ENCODE data around the gene PTP4A2.

PTP4A2 gene

DNA sequence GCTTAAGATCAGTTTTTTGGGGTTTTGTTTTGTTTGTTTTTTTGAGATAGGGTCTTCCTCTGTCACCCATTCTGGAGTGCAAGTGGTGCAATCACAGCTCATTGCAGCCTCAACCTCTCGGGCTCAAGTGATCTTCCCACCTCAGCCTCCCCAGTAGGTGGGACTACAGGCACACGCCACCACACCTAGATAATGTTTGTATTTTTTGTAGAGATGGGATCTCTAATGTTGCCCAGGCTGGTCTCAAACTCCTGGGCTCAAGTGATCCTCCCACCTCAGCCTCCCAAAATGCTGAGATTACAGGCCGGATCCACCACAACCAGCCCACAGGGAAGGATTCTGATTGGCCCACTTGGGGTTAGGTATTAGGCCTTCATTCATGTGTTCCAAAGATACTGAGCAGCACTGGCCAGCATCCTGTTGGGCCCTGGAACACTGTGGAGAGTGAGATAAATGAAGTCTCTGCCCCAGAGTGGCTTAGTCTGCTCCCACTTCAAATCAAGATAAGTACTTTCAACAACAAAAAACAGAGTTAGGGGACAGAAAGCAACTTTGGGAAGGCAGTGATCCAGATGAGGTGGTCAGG lies 54.7 kb downstream of the PTP4A2 start:
- no peak for DNase-seq

DNA sequence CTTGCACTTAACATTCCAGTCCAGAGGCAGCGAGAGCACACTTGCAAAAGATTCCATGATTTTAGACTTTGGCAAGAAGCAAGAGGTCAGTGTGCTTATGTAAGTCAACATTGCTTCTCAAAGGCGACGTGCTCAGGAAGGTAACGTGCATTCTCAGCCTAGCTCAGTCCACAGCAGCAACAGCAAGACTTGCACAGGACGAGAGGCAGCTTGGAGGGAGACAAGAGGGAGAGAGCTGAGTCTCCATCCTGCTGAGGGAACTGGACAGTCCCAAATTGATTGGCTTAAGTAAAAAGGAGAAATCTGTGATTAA lies 56.5 kb downstream of the PTP4A2 start:
- no peak for DNase-seq

DNA sequence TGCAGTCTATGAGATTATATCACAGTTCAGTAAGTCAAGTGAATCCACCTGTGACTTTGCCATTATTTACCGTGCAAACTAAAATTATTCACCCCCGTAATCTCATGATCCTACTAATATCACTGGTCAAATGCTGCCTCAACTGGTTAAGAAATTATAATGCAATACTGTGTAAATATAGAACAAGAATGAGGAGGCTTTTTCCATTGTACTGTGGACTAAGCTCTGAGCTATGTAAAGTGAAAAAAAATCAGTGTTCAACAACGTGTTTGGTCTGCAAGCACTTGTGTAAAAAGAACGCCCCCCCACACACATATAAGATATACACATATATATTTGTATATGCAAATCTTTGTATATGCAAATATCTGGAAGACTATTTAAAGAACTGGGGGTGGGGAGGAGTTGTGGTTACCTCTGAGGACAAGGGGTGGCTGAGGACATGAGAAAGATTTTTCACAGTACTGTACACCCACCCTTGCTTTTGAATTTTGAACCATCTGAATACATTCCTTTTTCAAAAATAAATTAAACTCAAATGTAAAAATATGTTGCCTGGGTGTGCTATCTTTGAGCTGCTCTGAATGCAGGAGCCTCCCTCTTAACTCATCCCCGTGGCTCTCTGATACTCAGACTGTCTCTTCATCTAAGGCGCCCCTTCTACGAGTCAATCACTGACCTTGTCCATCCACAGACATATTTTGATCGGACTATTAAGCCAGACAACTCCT lies 57.0 kb downstream of the PTP4A2 start:
- DNase-seq = no peak

- no peak for DNase-seq
These were observed 58.1 kb downstream of the PTP4A2 start for GRCh38 chr1:31879981-31880608.

- DNase-seq = no peak
These were observed 60.1 kb downstream of the PTP4A2 start for GRCh38 chr1:31878058-31878457.

DNA sequence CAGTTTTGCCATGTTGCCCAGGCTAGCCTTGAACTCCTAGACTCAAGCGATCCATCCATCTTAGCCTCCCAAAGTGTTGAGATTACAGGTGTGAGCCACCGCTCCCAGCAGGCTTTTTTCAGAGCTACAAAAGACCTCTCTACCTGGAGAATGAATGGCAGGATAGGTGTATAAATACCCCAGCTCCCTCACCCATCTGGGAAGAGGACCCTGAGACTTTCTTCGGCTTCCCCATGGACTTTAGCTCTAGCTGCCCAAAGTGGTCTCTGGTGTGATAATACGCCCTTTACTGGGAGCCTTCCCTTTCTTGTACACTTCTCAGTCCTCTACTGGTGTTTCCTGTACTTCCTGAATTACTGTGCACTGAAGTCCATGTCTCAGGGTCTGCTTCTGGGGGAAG lies 60.6 kb downstream of the PTP4A2 start:
- no peak for DNase-seq

GRCh38 chr1:31875636-31876236 lies 62.4 kb downstream of the PTP4A2 start:
- DNase-seq = no peak

GRCh38 chr1:31874942-31875341 lies 63.2 kb downstream of the PTP4A2 start:
- DNase-seq = no peak

- DNase-seq = no peak
These were observed 65.2 kb downstream of the PTP4A2 start for GRCh38 chr1:31872658-31873636.

DNA sequence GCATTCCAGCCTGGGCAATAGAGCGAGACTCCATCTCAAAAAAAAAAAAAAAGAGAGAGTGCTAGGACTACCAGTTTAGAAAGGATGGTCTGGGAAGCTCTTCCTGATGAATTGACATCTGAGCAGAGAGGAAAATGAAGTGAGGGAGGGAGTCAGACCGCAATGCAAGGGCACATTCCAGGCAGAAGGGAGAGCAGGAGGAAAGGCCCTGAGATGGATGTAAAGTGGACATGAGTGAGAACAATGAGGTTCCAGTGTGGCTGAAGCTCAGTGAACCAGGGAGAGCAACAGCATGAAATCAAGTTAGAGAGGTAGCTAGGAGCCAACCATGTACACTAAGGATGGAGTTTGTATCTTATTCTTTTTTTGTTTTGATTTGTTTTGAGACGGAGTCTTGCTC lies 66.5 kb downstream of the PTP4A2 start:
- no peak for DNase-seq

DNA sequence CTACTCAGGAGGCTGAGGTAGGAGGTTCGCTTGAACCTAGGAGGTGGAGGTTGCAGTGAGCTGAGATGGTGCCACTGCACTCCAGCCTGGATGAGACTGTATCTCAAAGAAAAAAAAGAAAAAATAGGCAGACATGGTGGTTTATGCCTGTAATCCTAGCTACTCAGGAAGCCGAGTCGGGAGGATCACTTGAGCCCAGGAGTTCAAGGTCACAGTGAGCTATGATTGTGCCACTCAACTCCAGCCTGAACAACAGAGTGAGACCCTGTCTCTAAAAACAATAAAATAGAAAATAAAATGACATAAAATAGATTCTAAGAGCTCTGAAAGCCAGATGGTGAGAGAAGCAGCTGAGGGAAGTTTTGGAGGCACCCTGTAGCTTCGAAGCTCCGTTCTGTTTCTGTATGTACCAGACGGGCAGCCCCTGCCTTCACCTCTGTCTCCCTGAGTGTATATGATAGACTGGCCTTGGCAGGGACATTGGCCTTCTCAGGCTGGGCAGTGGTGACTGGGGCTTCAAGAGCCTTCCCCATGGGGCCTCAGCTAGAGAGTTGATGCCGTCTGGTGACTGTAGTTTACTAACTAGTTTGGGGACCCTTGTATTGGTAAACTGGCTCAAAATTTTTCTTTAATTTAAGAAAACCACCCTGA lies 68.0 kb downstream of the PTP4A2 start:
- no peak for DNase-seq

DNA sequence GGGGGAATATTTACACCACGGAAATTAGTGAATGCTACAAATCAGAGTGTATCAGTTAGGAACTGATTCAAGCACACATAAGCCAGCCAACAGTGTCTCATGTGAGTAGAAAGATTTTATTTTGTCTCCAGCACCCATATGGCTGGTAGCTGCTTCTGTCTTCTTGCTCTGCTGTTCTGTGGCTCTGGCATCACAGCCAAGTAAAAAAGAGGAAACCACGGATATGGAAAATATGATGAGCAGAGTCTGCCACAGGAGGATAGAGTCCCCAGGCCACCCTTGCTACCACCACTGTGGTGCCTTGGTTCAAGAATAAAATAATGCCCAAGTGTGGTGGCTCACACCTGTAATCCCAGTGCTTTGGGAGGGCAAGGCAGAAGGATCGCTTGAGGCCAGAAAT lies 68.7 kb downstream of the PTP4A2 start:
- no peak for DNase-seq

GRCh38 chr1:31868862-31869261 lies 69.3 kb downstream of the PTP4A2 start:
- no peak for DNase-seq

DNA sequence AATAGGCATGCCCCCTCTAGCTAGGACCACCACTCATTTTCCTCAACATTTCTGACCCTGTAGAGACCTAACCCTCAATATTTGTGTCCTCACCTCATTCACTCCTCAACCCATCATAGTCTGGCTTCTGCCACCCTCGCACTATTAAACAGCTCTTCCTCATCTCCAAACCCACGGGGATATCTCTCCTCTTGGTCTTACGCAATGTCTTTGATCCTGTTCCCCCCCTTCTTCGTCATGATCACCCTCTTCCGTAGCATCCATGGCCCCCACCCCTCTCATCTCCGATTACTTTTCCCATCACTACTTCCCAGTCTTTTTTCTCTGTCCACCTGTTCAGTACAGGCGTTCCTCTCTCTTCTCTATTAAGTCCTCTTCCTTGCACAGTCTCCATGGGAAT lies 70.6 kb downstream of the PTP4A2 start:
- DNase-seq = no peak

GRCh38 chr1:31866450-31867032 lies 71.6 kb downstream of the PTP4A2 start:
- no peak for DNase-seq

GRCh38 chr1:31865728-31866449 lies 72.3 kb downstream of the PTP4A2 start:
- no peak for DNase-seq

DNA sequence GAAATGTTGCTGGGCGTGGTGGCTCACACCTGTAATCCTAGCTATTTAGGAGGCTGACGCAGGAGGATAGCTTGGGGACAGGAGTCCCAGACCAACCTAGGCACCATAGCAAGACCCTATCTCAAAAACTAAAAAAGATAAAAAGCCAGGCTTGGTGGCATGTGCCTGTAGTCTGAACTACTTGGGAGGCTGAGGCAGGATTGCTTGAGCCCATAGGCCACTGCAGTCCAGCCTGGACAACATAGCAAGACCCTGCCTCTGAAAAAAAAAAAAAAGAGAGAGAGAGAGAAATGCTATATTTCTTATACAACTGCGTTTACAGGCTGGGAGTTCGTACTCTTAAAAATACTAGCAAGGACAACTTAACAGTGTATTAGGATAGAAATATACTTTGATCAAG lies 76.1 kb downstream of the PTP4A2 start:
- DNase-seq = no peak

- DNase-seq = no peak
These were observed 76.8 kb downstream of the PTP4A2 start for GRCh38 chr1:31861346-31861745.

- no peak for DNase-seq
These were observed 77.6 kb downstream of the PTP4A2 start for GRCh38 chr1:31860581-31860980.

GRCh38 chr1:31859719-31860118 lies 78.4 kb downstream of the PTP4A2 start:
- DNase-seq = no peak

DNA sequence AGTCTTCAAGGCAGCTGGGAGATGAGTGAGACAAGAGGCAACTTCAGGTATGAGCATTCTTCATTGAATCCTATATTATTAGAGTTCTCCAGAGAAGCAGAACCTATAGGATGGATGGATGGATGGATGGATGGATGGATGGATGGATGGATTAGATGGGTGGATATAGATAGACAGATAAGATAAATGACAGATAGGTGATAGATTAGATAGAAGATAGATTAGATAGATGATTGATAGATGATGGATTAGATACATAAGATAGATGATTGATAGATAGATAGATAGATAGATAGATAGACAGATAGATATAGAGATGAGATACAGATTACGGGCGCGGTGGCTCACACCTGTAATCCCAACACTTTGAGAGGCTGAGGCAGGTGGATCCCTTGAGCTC lies 79.1 kb downstream of the PTP4A2 start:
- DNase-seq = no peak
